ENCODE data around the gene CCL20. TPM values are rescaled to one million over a fixed set of nuclear protein-coding genes. Genes with fewer than 3 reads are reported as not detected.

CCL20 gene
- total and polyA plus RNA-seq, 2 of the 13 experiments (the other 11 are each of a cell fraction or from before 2014, with no cell fraction given), result 223 to 903 TPM

DNA sequence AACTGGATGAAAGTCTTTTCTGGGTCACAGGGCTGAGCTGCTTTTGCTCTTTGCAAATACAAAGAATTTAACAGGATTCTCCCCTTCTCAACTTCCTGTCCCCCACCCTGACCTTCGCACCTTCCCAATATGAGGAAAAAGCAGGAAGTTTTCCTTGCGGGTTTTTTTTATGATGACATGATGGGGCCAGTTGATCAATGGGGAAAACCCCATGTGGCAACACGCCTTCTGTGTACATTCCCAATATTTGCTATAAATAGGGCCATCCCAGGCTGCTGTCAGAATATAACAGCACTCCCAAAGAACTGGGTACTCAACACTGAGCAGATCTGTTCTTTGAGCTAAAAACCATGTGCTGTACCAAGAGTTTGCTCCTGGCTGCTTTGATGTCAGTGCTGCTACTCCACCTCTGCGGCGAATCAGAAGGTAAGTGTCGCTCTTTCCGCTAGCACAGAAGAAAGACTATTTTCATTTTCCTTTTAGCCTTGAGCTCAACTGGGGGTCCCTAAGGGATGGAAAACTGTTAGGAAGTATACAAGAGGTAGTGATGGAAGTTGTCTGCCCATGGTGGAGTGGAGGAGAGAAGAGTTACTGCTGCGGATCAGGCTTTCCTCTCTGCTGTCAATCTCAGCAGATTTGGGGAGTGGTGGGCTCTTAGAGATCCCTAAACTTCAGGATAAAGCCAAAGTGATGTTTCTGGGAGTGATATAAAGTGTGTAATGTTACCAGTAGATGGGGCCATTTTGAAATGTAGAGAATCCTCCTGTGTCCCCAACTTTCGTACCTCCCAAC lies at the start of gene CCL20 (continued):
- TF ChIP-seq, protein P1, sequence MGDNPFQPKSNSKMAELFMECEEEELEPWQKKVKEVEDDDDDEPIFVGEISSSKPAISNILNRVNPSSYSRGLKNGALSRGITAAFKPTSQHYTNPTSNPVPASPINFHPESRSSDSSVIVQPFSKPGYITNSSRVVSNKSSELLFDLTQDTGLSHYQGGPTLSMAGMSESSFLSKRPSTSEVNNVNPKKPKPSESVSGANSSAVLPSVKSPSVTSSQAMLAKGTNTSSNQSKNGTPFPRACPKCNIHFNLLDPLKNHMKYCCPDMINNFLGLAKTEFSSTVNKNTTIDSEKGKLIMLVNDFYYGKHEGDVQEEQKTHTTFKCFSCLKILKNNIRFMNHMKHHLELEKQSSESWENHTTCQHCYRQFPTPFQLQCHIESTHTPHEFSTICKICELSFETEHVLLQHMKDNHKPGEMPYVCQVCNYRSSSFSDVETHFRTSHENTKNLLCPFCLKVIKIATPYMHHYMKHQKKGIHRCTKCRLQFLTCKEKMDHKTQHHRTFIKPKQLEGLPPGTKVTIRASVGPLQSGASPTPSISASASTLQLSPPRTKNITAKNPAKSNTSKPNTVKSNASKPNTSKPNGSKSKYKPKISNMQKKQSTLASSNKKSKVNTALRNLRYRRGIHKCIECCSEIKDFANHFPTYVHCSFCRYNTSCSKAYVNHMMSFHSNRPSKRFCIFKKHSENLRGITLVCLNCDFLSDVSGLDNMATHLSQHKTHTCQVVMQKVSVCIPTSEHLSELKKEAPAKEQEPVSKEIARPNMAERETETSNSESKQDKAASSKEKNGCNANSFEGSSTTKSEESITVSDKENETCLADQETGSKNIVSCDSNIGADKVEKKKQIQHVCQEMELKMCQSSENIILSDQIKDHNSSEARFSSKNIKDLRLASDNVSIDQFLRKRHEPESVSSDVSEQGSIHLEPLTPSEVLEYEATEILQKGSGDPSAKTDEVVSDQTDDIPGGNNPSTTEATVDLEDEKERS (CRISPR knock-in tag; IDR thresholded peaks at IDR 0.05), result peak; percentile 86; the same call in 1 of the 2 replicates
- TF ChIP-seq ARID2 (CRISPR knock-in tag; IDR thresholded peaks at IDR 0.05; ENCODE audit: borderline replicate concordance) (0 out of 2 replicates have a peak, but pooled peaks have one; percentile 57), ZFP37 (CRISPR knock-in tag; IDR thresholded peaks at IDR 0.05; ENCODE audit: borderline replicate concordance) (no peak; the same call in 1 of the 2 replicates), ZNF33A (CRISPR knock-in tag; IDR thresholded peaks at IDR 0.05; ENCODE audit: borderline replicate concordance) (0 out of 2 replicates have a peak, but pooled peaks have one; percentile 33), DMTF1 (CRISPR knock-in tag; IDR thresholded peaks at IDR 0.05) (no peak), PREB (CRISPR knock-in tag; IDR thresholded peaks at IDR 0.05) (no peak), ZFP36L1 (CRISPR knock-in tag; IDR thresholded peaks at IDR 0.05) (peak; percentile 95), PAXIP1 (CRISPR knock-in tag; conservative IDR thresholded peaks at IDR 0.05) (peak; percentile 99), EZH2 (conservative IDR thresholded peaks at IDR 0.05; ENCODE audit: low read depth, low read length) (no peak), DZIP1 (CRISPR knock-in tag; IDR thresholded peaks at IDR 0.05) (no peak)
- TF ChIP-seq, protein P2, sequence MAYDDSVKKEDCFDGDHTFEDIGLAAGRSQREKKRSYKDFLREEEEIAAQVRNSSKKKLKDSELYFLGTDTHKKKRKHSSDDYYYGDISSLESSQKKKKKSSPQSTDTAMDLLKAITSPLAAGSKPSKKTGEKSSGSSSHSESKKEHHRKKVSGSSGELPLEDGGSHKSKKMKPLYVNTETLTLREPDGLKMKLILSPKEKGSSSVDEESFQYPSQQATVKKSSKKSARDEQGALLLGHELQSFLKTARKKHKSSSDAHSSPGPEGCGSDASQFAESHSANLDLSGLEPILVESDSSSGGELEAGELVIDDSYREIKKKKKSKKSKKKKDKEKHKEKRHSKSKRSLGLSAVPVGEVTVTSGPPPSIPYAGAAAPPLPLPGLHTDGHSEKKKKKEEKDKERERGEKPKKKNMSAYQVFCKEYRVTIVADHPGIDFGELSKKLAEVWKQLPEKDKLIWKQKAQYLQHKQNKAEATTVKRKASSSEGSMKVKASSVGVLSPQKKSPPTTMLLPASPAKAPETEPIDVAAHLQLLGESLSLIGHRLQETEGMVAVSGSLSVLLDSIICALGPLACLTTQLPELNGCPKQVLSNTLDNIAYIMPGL (CRISPR knock-in tag; IDR thresholded peaks at IDR 0.05; ENCODE audit: borderline replicate concordance in 1 of 2, low read depth in 1 of 2), result peak; percentile 66 to 78; a peak in 3 of 4 replicates
